Muscle layer of duodenum (tissue), 2 donors: Measurements from ENCODE around the gene ARSB.
A peak's percentile ranks its signal among the peaks of the same experiment; 100 is the strongest.
"Not testable (repeated sequence)": the region's sequence is repeated elsewhere in the genome, so short reads cannot be mapped to it uniquely, and the experiment has no call there.

Source experiments
- H3K27ac ChIP-seq: one replicate; pipeline ENCODE4 v1.7.0; 2013; ENCODE audit warnings: mild to moderate bottlenecking, low read length
- H3K27me3 ChIP-seq: one replicate; pipeline ENCODE4 v1.7.0; 2013; ENCODE audit warnings: low read depth, mild to moderate bottlenecking, control low read depth, low read length
- H3K36me3 ChIP-seq, 2 donors: one replicate each; pipeline ENCODE4 v1.7.0; 2013; ENCODE audit warnings: low read length in 2 of 2, control low read depth in 1 of 2, mild to moderate bottlenecking in 1 of 2; ENCODE audit not compliant: insufficient read depth in 2 of 2, control insufficient read depth in 1 of 2
- H3K4me1 ChIP-seq, 2 donors: one replicate each; pipeline ENCODE4 v1.7.0; 2013; ENCODE audit warnings: low read length in 2 of 2, mild to moderate bottlenecking in 2 of 2, control low read depth in 1 of 2, moderate library complexity in 1 of 2; ENCODE audit not compliant: insufficient read depth in 2 of 2, control insufficient read depth in 1 of 2
- H3K4me3 ChIP-seq, 2 donors: one replicate each; pipeline ENCODE4 v1.7.0; 2013; ENCODE audit warnings: low read length in 2 of 2, low read depth in 1 of 2, mild to moderate bottlenecking in 1 of 2
- H3K9me3 ChIP-seq, 2 donors: one replicate each; pipeline ENCODE4 v1.7.0; 2013; ENCODE audit warnings: low read length in 2 of 2, control low read depth in 1 of 2, mild to moderate bottlenecking in 1 of 2; ENCODE audit not compliant: control insufficient read depth in 1 of 2
- donor health status: healthy.

The ARSB gene

GRCh38 chr5:78992146-78992545 lies 7.0 kb upstream of the ARSB start:
- H3K4me1 ChIP-seq: no peaks in the 10 kb centered on the region
- H3K27me3 ChIP-seq: no peaks in the 10 kb centered on the region
- H3K4me3 ChIP-seq: no peak overlapping the region
- H3K27ac ChIP-seq: no peak overlapping the region
- H3K9me3 ChIP-seq: no peaks in the 10 kb centered on the region
- no peaks in the 10 kb centered on the region for H3K36me3 ChIP-seq

- Histone ChIP-seq H3K4me1 (peaks cover 0 to 4% of the 10 kb centered on the region in 2 donors), H3K36me3 (no peaks in the 10 kb centered on the region), H3K27me3 (no peaks in the 10 kb centered on the region), H3K4me3 (no peak overlapping the region), H3K9me3 (no peaks in the 10 kb centered on the region), H3K27ac (no peak overlapping the region)
Observed at GRCh38 chr5:78989080-78989479, 4.0 kb upstream of the ARSB start.

- peak overlapping the region; percentile 71 to 74 for H3K4me3 ChIP-seq
Observed at GRCh38 chr5:78985725-78986223, 664 bp upstream of the ARSB start.

GRCh38 chr5:78984439-78985115 lies 533 bp downstream of the ARSB start:
- Histone ChIP-seq H3K4me3 (peak overlapping the region; percentile 74 to 77), H3K4me1 (peaks cover 4 to 14% of the 10 kb centered on the region in 2 donors), H3K36me3 (no peaks in the 10 kb centered on the region), H3K27ac (peak overlapping the region; percentile 95), H3K27me3 (no peaks in the 10 kb centered on the region), H3K9me3 (no peaks in the 10 kb centered on the region)

More at GRCh38 chr5:78985725-78986223, 664 bp upstream of the ARSB start:
- H3K4me1 ChIP-seq: peaks cover 4 to 14% of the 10 kb centered on the region in 2 donors
- no peaks in the 10 kb centered on the region for H3K27me3 ChIP-seq
- peak overlapping the region; percentile 95 for H3K27ac ChIP-seq
- H3K36me3 ChIP-seq: no peaks in the 10 kb centered on the region
- H3K9me3 ChIP-seq: no peaks in the 10 kb centered on the region

GRCh38 chr5:78983601-78984438 lies 1.3 kb downstream of the ARSB start:
- Histone ChIP-seq H3K9me3 (no peaks in the 10 kb centered on the region), H3K4me3 (peak overlapping the region; percentile 74 to 77), H3K27ac (peak overlapping the region; percentile 83), H3K36me3 (no peaks in the 10 kb centered on the region), H3K4me1 (peaks cover 4 to 14% of the 10 kb centered on the region in 2 donors), H3K27me3 (no peaks in the 10 kb centered on the region)

- Histone ChIP-seq H3K4me3 (peak overlapping the region in 1 of 2 donors; percentile 77), H3K4me1 (peaks cover 4 to 14% of the 10 kb centered on the region in 2 donors)
- not testable (repeated sequence) for H3K27me3 ChIP-seq, H3K9me3 ChIP-seq, H3K36me3 ChIP-seq, H3K27ac ChIP-seq
Observed at GRCh38 chr5:78983194-78983593, 1.9 kb downstream of the ARSB start.

- H3K27ac ChIP-seq: no peak overlapping the region
- no peaks in the 10 kb centered on the region for H3K9me3 ChIP-seq
- no peaks in the 10 kb centered on the region for H3K36me3 ChIP-seq
Observed at GRCh38 chr5:78979909-78980308, 5.2 kb downstream of the ARSB start.

GRCh38 chr5:78979117-78979742 lies 5.9 kb downstream of the ARSB start:
- Histone ChIP-seq H3K27me3 (no peaks in the 10 kb centered on the region), H3K9me3 (no peaks in the 10 kb centered on the region), H3K27ac (no peak overlapping the region), H3K4me3 (no peak overlapping the region), H3K36me3 (no peaks in the 10 kb centered on the region), H3K4me1 (peaks cover 6 to 18% of the 10 kb centered on the region in 2 donors)

More at GRCh38 chr5:78979909-78980308, 5.2 kb downstream of the ARSB start:
- Histone ChIP-seq H3K27me3 (no peaks in the 10 kb centered on the region), H3K4me3 (no peak overlapping the region), H3K4me1 (peaks cover 4 to 11% of the 10 kb centered on the region in 2 donors)

- Histone ChIP-seq H3K27ac (no peak overlapping the region), H3K4me3 (no peak overlapping the region), H3K36me3 (no peaks in the 10 kb centered on the region), H3K27me3 (no peaks in the 10 kb centered on the region), H3K4me1 (peaks cover 20 to 26% of the 10 kb centered on the region in 2 donors), H3K9me3 (no peaks in the 10 kb centered on the region)
Observed at GRCh38 chr5:78975035-78975434, 10.1 kb downstream of the ARSB start.

GRCh38 chr5:78974601-78975000 lies 10.5 kb downstream of the ARSB start:
- no peak overlapping the region for H3K27ac ChIP-seq
- H3K27me3 ChIP-seq: no peaks in the 10 kb centered on the region
- peaks cover 20 to 26% of the 10 kb centered on the region in 2 donors for H3K4me1 ChIP-seq
- H3K4me3 ChIP-seq: no peak overlapping the region
- no peaks in the 10 kb centered on the region for H3K36me3 ChIP-seq
- no peaks in the 10 kb centered on the region for H3K9me3 ChIP-seq

- no peaks in the 10 kb centered on the region for H3K27me3 ChIP-seq
- no peaks in the 10 kb centered on the region for H3K36me3 ChIP-seq
- H3K27ac ChIP-seq: no peak overlapping the region
- peaks cover 20 to 26% of the 10 kb centered on the region in 2 donors for H3K4me1 ChIP-seq
- H3K9me3 ChIP-seq: no peaks in the 10 kb centered on the region
- no peak overlapping the region for H3K4me3 ChIP-seq
Observed at GRCh38 chr5:78974011-78974410, 11.1 kb downstream of the ARSB start.
